Smooth muscle cell (in vitro differentiated cells): ENCODE results near the gene BHMT2. TPM values are rescaled to one million over a fixed set of nuclear protein-coding genes. Genes with fewer than 3 reads are reported as not detected.

Experiments used
- DNase-seq: peaks from one replicate; lab custom pipeline; 2025; ENCODE audit not compliant: unreplicated experiment; lab: John Stamatoyannopoulos, UW
- H2AFZ ChIP-seq: fragments of 200-600 bp; sonication (generic); 2 replicates; pipeline ENCODE4 v1.6.0; 2016; ENCODE audit warnings: antibody characterized with exemption, low read depth, mild to moderate bottlenecking
- H3F3A ChIP-seq: fragments of 200-600 bp; sonication (generic); 2 replicates; pipeline ENCODE4 v1.6.0; 2017; ENCODE audit warnings: antibody characterized with exemption, low read depth
- H3K27ac ChIP-seq: fragments of 200-600 bp; sonication (generic); 2 replicates; pipeline ENCODE4 v1.5.1; 2016; ENCODE audit warnings: low read depth, mild to moderate bottlenecking
- H3K27me3 ChIP-seq: fragments of 200-600 bp; sonication (generic); 2 replicates; pipeline ENCODE4 v1.6.1; 2016; ENCODE audit warnings: low read depth, mild to moderate bottlenecking
- H3K36me3 ChIP-seq: fragments of 200-600 bp; sonication (generic); 2 replicates; pipeline ENCODE4 v1.5.1; 2016; ENCODE audit warnings: low read depth
- H3K4me1 ChIP-seq: fragments of 200-600 bp; sonication (generic); 2 replicates; pipeline ENCODE4 v1.5.1; 2016; ENCODE audit warnings: low read depth
- H3K4me2 ChIP-seq: fragments of 200-600 bp; sonication (generic); 2 replicates; pipeline ENCODE4 v1.6.0; 2016; ENCODE audit warnings: mild to moderate bottlenecking
- H3K4me3 ChIP-seq: fragments of 200-600 bp; sonication (generic); 2 replicates; pipeline ENCODE4 v1.5.1; 2016; ENCODE audit warnings: mild to moderate bottlenecking
- H3K79me2 ChIP-seq: fragments of 200-600 bp; sonication (generic); 2 replicates; pipeline ENCODE4 v1.6.0; 2016; ENCODE audit warnings: low read depth, mild to moderate bottlenecking
- H3K9ac ChIP-seq: fragments of 200-600 bp; sonication (generic); 2 replicates; pipeline ENCODE4 v1.6.0; 2016; ENCODE audit warnings: low read depth
- H3K9me3 ChIP-seq: fragments of 200-600 bp; sonication (generic); replicated peaks from 2 replicates; pipeline ENCODE4 v1.5.1; 2016; ENCODE audit warnings: low read depth
- H4K20me1 ChIP-seq: fragments of 200-600 bp; sonication (generic); 2 replicates; pipeline ENCODE4 v1.6.0; 2016; ENCODE audit warnings: low read depth
- WGBS: methylation state at CpG from one replicate; pipeline ENCODE4 v1.1.7; 2016; ENCODE audit warnings: low lambda C conversion rate; 5-methylcytosine and 5-hydroxymethylcytosine counted together
- polyA plus RNA-seq: library from polyadenylated mRNA; unstranded; fragments of >200 nt; fragmentation: Nextera tagmentation; extraction: Ambion mirVana; gene quantifications from 2 replicates; pipeline ENCODE4 v1.2.1, GENCODE V29; 2016
- total RNA-seq: library from RNA; depleted of rRNA; stranded (reverse); fragments of >200 nt; gene quantifications from 2 replicates; pipeline ENCODE4 v1.2.3, GENCODE V29; 2014
- TF ChIP-seq, protein P1 (sequence below): fragments of 200-600 bp; sonication (generic); IDR thresholded peaks from 2 replicates; pipeline ENCODE4 v1.5.1; 2017; ENCODE audit warnings: borderline replicate concordance, mild to moderate bottlenecking, antibody characterized with exemption; ENCODE audit not compliant: insufficient read depth, poor library complexity, severe bottlenecking

The BHMT2 gene
- total RNA-seq (not detected in 2 replicates), polyA plus RNA-seq (not detected in 2 replicates)

DNA sequence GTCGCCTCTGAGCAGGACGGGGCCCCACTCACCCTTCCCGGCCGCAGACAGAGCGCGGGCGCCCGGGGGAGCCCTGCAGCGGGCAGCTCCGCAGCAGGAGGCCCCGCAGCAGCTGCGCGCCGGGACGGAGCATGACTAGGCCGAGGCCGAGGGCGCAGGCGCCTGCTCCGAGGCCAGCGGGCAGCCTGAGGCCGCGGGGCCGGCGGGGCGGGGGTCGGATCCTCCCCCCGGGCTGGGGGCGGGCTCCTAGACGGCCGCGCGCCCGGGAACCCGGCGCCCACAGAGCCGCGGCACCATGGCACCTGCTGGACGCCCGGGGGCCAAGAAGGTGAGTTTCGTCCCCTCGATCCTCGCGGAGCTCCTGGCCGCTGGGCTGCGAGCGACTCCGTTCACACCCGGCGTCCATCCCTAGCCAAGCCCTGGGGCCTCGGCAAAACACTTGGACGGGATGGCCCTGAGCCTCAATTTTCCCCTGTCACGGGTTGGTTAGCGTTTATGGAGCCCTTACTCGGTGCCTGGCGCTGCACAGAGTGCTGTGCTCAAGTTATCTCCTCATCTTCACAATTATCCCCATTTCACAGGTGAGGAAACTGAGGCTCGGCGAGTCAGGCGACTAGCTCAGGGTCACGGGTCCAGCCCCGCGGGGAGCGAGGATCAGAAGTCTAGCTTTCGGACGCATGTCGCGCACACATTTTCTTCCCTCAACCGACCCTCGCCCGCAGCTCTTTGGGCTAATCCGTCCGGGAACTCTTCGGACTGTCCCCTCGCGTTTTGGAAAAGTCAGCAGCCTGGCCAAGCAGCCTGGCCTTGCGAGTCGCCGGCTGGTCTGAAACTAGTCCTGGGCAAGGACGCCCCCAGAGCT is at the start of gene BHMT2, which contains the start of gene DMGDH:
Gene BHMT2, plus strand, starts transcription at position 280 of the 862 bp plus-strand sequence. Its CDS starts 16 bp downstream, at position 296.
Gene DMGDH, minus strand, starts transcription at position 187 of the 862 bp plus-strand sequence. Its CDS starts 54 bp downstream, at position 133.
- Histone ChIP-seq H2AFZ (no peak within 1 kb of the TSS), H4K20me1 (no peaks in the 10 kb centered on the region), H3F3A (no peaks in the 10 kb centered on the region), H3K4me1 (no peaks in the 10 kb centered on the region), H3K4me3 (no peak within 1 kb of the TSS), H3K4me2 (no peak within 1 kb of the TSS), H3K27me3 (no peaks in the 10 kb centered on the region), H3K27ac (no peak within 1 kb of the TSS), H3K9me3 (no peaks in the 10 kb centered on the region), H3K79me2 (no peaks in the 10 kb centered on the region), H3K9ac (no peak within 1 kb of the TSS), H3K36me3 (no peaks in the 10 kb centered on the region)
- WGBS, result 90% methylated on average over 58 of the region's 79 CpGs
- no peak for DNase-seq
- TF ChIP-seq, protein P1, sequence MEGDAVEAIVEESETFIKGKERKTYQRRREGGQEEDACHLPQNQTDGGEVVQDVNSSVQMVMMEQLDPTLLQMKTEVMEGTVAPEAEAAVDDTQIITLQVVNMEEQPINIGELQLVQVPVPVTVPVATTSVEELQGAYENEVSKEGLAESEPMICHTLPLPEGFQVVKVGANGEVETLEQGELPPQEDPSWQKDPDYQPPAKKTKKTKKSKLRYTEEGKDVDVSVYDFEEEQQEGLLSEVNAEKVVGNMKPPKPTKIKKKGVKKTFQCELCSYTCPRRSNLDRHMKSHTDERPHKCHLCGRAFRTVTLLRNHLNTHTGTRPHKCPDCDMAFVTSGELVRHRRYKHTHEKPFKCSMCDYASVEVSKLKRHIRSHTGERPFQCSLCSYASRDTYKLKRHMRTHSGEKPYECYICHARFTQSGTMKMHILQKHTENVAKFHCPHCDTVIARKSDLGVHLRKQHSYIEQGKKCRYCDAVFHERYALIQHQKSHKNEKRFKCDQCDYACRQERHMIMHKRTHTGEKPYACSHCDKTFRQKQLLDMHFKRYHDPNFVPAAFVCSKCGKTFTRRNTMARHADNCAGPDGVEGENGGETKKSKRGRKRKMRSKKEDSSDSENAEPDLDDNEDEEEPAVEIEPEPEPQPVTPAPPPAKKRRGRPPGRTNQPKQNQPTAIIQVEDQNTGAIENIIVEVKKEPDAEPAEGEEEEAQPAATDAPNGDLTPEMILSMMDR, result no peak

DNA sequence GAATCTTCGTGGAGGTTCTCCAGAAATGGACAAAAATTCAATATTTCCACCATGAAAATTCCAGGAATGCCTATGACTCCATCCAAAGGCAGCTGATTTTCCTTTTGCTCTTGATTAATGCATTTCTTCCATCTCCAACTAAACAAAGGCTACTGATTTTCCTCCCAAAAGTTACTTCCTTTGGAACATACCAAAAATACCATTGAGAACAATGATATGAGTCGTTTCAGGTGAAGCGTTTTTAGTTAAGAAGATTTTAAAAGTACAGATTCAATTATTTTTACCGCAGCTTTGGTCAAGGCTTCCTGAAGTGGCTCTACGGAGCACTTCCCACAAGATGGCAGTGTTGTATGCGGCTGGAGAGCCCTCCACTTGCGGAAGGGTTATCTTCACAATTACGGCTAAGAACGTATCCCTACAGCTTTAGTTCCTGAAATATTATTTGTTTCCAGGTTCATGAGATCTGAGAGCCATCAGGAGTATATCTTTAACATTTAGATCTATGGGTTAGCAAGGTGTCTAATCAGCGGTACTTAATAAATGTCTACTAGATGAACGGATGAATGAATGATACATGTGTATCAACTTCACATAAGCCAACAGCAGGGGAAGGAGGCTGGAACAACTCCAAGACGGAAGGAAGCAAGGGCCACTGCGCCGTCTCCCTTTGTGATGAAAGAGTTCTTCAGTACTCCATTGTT is 48.6 kb upstream of the BHMT2 start:
- no peaks in the 10 kb centered on the region for H3K9me3 ChIP-seq
- H3K4me2 ChIP-seq, result peak overlapping the region; percentile 85
- 27% methylated on average over 14 of the region's 14 CpGs for WGBS
- no peak overlapping the region for H3K27ac ChIP-seq
- no peaks in the 10 kb centered on the region for H3K79me2 ChIP-seq
- no peaks in the 10 kb centered on the region for H4K20me1 ChIP-seq
- TF ChIP-seq, protein P1, result peak; percentile 90
- DNase-seq, result no peak
- peaks cover 6% of the 10 kb centered on the region for H3K4me1 ChIP-seq
- no peak overlapping the region for H3K9ac ChIP-seq
- H3K4me3 ChIP-seq, result peak overlapping the region; percentile 39
- no peaks in the 10 kb centered on the region for H3F3A ChIP-seq
- H2AFZ ChIP-seq, result peak overlapping the region; percentile 58
- peaks cover 73% of the 10 kb centered on the region for H3K27me3 ChIP-seq
- no peaks in the 10 kb centered on the region for H3K36me3 ChIP-seq

DNA sequence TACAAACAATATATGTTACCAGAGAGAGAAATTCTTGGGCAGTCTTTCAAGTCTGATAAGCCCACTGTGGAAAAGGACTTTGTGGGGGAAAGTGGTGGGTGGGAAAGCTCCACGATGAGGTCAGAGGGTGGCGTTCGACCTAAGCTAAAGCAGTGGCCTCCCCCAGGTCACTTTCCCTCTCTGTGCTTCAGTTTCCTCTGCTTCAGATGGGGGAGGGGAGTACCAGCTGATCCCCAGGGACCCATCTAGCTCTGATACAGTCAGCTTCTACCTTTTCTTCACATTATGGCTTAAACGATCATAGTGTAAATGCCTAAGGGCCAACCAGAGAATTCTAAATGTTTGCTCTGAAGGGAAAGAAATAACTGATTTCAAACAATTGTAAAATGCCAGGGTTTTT is 47.8 kb upstream of the BHMT2 start:
- Histone ChIP-seq H3K27ac (no peak overlapping the region), H3F3A (no peaks in the 10 kb centered on the region), H3K4me3 (no peak overlapping the region), H3K36me3 (no peaks in the 10 kb centered on the region), H4K20me1 (no peaks in the 10 kb centered on the region), H3K9me3 (no peaks in the 10 kb centered on the region), H3K79me2 (no peaks in the 10 kb centered on the region), H3K9ac (no peak overlapping the region), H3K4me1 (peaks cover 6% of the 10 kb centered on the region), H2AFZ (no peak overlapping the region), H3K27me3 (peaks cover 75% of the 10 kb centered on the region), H3K4me2 (no peak overlapping the region)
- WGBS, result 52% methylated on average over 4 of the region's 4 CpGs
- DNase-seq, result no peak
- TF ChIP-seq, protein P1, result no peak
